ENCODE results near the gene MRGPRD.

MRGPRD gene

GRCh38 chr11:68982134-68982533 lies 1.3 kb upstream of the MRGPRD start:
- DNase-seq (ENCODE audit: low read depth), result no peak
- no peak overlapping the region for H3K4me3 ChIP-seq (replicated peaks; ENCODE audit: low read depth, low read length)
- TF ChIP-seq CTCF (IDR thresholded peaks at IDR 0.05; ENCODE audit: low read length, missing control alignments), result no peak

DNA sequence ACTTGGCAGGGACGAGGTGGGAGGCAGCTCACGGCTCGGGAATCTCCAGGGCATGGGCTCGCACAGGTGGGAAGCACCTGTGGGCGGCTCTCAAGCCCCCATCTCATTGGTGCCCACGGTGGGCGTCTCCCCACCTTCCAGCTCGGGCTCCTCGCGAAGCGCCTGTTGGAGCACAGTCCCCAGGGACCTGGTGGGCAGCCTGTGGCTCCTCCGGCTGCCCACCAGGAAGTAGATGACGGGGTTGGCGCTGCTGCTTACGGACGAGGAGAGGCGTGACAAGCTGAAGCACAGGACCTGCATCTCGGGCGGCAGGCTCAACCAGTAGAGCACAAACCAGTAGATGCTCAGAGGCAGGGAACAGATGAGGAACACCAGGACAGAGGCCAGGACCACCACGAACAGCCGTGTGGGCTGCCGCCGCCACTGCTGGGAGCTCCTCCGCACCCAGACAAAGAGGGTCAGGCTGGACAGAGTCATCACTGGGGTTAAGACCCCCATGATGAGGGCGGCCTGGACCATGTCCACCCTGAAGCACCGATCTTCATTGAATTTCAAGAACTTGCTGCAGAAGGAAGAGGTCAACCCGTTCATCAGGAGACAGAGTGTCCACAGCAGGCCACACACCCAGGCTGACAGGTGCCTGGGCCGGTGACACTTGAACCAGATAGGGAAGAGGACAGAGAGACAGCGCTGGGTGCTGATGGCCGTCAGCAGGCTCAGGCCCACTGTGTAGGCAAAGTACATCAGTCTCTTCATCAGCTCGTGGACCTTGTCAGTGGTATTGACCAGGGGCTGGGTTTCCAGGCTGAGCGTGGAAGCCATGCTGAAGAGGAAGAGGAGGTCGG lies 633 bp downstream of the MRGPRD start:
- TF ChIP-seq CTCF (IDR thresholded peaks at IDR 0.05; ENCODE audit: low read length, missing control alignments), result no peak
- no peak overlapping the region for H3K4me3 ChIP-seq (replicated peaks; ENCODE audit: low read depth, low read length)
- DNase-seq (ENCODE audit: low read depth), result no peak

GRCh38 chr11:68978931-68979594 lies 1.7 kb downstream of the MRGPRD start:
- DNase-seq (ENCODE audit: low read depth), result no peak
- H3K4me3 ChIP-seq (replicated peaks; ENCODE audit: low read depth, low read length), result no peak overlapping the region
- no peak for TF ChIP-seq CTCF (IDR thresholded peaks at IDR 0.05; ENCODE audit: low read length, missing control alignments)

GRCh38 chr11:68978626-68978930 lies 2.2 kb downstream of the MRGPRD start:
- H3K4me3 ChIP-seq (replicated peaks; ENCODE audit: low read depth, low read length), result no peak overlapping the region
- DNase-seq (ENCODE audit: low read depth), result no peak
- TF ChIP-seq CTCF (IDR thresholded peaks at IDR 0.05; ENCODE audit: low read length, missing control alignments), result no peak

GRCh38 chr11:68977781-68978625 lies 2.8 kb downstream of the MRGPRD start:
- no peak overlapping the region for H3K4me3 ChIP-seq (replicated peaks; ENCODE audit: low read depth, low read length)
- TF ChIP-seq CTCF (IDR thresholded peaks at IDR 0.05; ENCODE audit: low read length, missing control alignments), result no peak
- no peak for DNase-seq (ENCODE audit: low read depth)

- no peak for TF ChIP-seq CTCF (IDR thresholded peaks at IDR 0.05; ENCODE audit: low read length, missing control alignments)
These were observed 4.2 kb downstream of the MRGPRD start for GRCh38 chr11:68976563-68976962.

More at GRCh38 chr11:68976563-68976962, 4.2 kb downstream of the MRGPRD start:
- no peak for DNase-seq (ENCODE audit: low read depth)
- H3K4me3 ChIP-seq (replicated peaks; ENCODE audit: low read depth, low read length), result no peak overlapping the region

Measured in fibroblast of pulmonary artery (primary cell).